GM18519 (cell line): Measurements from ENCODE around the gene PTER.
A peak's percentile ranks its signal among the peaks of the same experiment; 100 is the strongest.

Experiments used
- ATAC-seq: cut with Tn5 transposase; IDR thresholded peaks from one replicate; pipeline ENCODE4 v1.9.1; 2021; ENCODE audit warnings: mild to moderate bottlenecking, moderate library complexity; ENCODE audit not compliant: unreplicated experiment, low FRiP score

The PTER gene

GRCh38 chr10:16529853-16530252 lies 93.0 kb downstream of the PTER start:
- no peak for ATAC-seq

DNA sequence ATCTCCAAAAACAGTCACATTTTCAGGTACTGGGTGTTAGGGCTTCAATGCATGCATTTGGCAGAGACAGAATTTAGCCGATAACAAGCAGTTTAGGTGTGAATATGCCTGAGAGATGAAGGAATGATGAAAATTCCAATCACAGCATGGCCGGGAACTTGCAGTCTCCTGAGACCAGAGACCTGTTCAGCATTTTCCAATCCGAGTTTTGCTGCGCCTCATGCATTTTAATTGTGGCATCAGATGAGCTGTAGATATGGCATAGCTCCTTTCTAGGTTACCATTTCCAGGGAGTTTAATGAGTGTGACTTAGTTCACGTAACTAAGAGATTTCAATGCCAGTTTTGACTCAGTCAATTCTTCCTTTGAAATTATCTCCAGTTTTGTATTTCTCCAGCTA lies 99.3 kb downstream of the PTER start:
- ATAC-seq = no peak

GRCh38 chr10:16544099-16544498 lies 107.3 kb downstream of the PTER start:
- ATAC-seq = no peak

DNA sequence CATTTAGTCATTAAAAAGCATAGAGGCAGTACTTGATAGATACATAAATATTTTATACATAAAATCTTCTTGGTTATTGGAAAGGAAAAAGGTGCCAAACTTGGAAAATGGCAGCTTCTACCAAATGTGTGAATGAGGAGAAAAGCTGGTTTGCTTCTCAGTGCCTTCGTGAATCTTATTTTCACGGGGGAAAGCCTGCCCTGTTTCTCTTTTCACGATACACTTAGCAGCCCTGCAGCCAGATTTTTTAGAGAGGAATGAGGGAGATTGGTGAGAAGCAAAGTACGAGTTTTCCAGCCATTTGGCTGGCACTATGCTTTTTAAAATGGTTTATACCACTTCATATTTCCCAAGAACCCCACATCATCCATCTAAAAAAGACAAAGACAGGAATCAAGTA lies 107.8 kb downstream of the PTER start:
- ATAC-seq = no peak

DNA sequence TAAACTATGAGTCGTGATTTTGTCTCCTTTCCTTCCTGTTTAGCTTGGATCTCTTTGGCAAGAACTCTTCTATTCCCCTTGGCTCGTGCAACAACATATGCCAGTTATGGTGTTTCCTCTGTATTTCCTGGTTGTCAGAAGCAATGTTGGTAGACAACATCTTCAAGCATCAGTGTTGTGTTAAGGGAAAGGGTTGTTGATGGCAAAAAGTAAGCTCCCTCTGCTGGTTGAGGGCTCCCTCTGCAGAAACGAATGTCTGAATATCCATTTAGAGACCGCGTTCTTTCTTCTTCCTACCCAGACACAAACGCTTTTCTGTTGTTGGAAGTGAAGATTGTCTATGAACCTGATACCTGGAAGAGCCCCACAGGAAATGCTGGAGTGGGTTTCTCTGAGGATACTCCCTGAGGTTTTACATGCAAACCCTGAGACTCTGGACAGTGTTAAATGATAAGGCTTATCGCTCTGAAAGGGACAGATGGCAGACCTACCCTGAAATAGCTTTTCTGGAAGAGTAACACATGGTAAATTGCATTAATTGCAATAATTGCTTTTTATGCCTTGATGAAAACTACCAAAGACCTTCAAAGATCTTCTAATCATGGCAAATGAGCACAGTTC lies 108.4 kb downstream of the PTER start:
- ATAC-seq = peak; percentile 80

DNA sequence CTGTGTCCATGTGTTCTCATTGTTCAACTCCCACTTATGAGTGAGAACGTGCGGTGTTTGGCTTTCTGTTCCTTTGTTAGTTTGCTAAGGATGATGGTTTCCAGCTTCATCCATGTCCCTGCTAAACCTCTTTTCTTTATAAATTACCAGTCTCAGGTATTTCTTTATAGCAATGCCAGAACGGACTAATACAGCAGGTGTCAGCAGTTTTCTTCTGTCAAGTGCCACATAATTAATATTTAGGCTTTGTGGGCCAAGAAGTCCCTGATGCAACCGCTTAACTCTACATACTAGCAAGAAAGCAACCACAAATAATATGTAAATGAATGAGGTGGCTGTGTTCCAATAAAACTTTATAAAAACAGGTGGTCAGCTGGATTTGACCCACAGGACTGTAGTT lies 111.2 kb downstream of the PTER start:
- ATAC-seq = no peak

DNA sequence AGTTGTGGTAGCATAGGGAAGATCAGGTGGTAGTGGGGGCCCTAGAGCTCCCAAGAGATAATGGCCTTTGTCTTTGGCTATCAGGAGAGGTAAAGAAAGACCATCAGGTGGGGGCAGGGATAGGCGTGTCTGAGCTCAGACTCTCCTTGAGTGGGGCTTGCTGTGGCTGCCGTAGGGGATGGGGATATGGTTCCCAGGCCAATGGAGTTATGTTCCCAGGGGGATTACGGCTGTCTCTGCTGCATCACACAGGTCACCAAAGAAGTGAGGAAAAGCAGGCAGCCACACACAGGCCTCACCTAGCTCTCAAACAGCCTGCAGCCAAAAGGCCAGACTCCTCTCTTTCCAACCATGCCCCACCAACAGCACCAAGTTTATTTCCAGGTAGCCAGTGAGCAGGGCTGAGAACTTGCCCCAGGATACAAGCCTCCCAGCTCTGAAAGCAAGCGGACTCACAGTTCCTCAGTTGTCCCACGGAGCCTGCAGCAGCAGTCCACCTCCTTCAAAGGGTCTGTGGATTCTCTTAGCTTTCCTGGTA lies 122.5 kb downstream of the PTER start:
- ATAC-seq = no peak

- ATAC-seq = no peak
These were observed 126.1 kb downstream of the PTER start for GRCh38 chr10:16562891-16563290.
